T-helper 2 cell treated with Interferon-gamma antibody and Interleukin-4, amounts not matched to agents 5 μg/mL and 100 μg/mL, for 36 hours (primary cell): ENCODE measurements around the gene CX3CL1.

Source experiments
- DNase-seq: peaks from one replicate; pipeline ENCODE4 v3.0.0; 2021; ENCODE audit warnings: low spot score
- H3K27ac Mint-ChIP-seq: one replicate; pipeline ENCODE4 v1.8.0; 2021; ENCODE audit warnings: mild to moderate bottlenecking, mixed read lengths
- H3K27me3 Mint-ChIP-seq: one replicate; pipeline ENCODE4 v1.8.0; 2021; ENCODE audit warnings: low read depth, mixed read lengths
- H3K36me3 Mint-ChIP-seq: one replicate; pipeline ENCODE4 v1.8.0; 2021; ENCODE audit warnings: low read depth, mixed read lengths
- H3K4me1 Mint-ChIP-seq: one replicate; pipeline ENCODE4 v1.8.0; 2021; ENCODE audit warnings: low read depth, mixed read lengths
- H3K4me3 Mint-ChIP-seq: one replicate; pipeline ENCODE4 v1.8.0; 2022; ENCODE audit warnings: mild to moderate bottlenecking, moderate library complexity, mixed read lengths
- H3K9me3 Mint-ChIP-seq: one replicate; pipeline ENCODE4 v1.8.0; 2021; ENCODE audit warnings: mixed read lengths

The CX3CL1 gene

GRCh38 chr16:57382535-57383275 is 10.4 kb downstream of the CX3CL1 start:
- no peaks in the 10 kb centered on the region for H3K36me3 Mint-ChIP-seq
- H3K27me3 Mint-ChIP-seq, result no peaks in the 10 kb centered on the region
- H3K9me3 Mint-ChIP-seq, result no peaks in the 10 kb centered on the region
- no peak for DNase-seq
- no peak overlapping the region for H3K27ac Mint-ChIP-seq
- no peak overlapping the region for H3K4me3 Mint-ChIP-seq
- H3K4me1 Mint-ChIP-seq, result peaks cover 2% of the 10 kb centered on the region

DNA sequence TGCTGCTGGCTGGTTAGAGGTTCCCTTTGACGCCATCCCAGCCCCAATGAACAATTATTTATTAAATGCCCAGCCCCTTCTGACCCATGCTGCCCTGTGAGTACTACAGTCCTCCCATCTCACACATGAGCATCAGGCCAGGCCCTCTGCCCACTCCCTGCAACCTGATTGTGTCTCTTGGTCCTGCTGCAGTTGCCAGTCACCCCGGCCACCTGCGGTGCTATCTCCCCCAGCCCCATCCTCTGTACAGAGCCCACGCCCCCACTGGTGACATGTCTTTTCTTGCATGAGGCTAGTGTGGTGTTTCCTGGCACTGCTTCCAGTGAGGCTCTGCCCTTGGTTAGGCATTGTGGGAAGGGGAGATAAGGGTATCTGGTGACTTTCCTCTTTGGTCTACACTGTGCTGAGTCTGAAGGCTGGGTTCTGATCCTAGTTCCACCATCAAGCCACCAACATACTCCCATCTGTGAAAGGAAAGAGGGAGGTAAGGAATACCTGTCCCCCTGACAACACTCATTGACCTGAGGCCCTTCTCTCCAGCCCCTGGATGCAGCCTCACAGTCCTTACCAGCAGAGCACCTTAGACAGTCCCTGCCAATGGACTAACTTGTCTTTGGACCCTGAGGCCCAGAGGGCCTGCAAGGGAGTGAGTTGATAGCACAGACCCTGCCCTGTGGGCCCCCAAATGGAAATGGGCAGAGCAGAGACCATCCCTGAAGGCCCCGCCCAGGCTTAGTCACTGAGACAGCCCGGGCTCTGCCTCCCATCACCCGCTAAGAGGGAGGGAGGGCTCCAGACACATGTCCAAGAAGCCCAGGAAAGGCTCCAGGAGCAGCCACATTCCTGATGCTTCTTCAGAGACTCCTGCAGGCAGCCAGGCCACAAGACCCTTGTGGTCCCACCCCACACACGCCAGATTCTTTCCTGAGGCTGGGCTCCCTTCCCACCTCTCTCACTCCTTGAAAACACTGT is 11.3 kb downstream of the CX3CL1 start:
- H3K9me3 Mint-ChIP-seq, result no peaks in the 10 kb centered on the region
- no peak for DNase-seq
- H3K36me3 Mint-ChIP-seq, result no peaks in the 10 kb centered on the region
- no peak overlapping the region for H3K4me3 Mint-ChIP-seq
- peaks cover 2% of the 10 kb centered on the region for H3K4me1 Mint-ChIP-seq
- no peak overlapping the region for H3K27ac Mint-ChIP-seq
- H3K27me3 Mint-ChIP-seq, result no peaks in the 10 kb centered on the region

DNA sequence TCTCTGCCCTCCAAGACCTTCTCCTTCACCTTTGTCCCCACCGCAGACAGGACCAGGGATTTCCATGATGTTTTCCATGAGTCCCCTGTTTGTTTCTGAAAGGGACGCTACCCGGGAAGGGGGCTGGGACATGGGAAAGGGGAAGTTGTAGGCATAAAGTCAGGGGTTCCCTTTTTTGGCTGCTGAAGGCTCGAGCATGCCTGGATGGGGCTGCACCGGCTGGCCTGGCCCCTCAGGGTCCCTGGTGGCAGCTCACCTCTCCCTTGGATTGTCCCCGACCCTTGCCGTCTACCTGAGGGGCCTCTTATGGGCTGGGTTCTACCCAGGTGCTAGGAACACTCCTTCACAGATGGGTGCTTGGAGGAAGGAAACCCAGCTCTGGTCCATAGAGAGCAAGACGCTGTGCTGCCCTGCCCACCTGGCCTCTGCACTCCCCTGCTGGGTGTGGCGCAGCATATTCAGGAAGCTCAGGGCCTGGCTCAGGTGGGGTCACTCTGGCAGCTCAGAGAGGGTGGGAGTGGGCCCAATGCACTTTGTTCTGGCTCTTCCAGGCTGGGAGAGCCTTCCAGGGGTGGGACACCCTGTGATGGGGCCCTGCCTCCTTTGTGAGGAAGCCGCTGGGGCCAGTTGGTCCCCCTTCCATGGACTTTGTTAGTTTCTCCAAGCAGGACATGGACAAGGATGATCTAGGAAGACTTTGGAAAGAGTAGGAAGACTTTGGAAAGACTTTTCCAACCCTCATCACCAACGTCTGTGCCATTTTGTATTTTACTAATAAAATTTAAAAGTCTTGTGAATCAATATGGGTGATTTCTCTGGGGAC is 12.2 kb downstream of the CX3CL1 start:
- no peaks in the 10 kb centered on the region for H3K9me3 Mint-ChIP-seq
- no peak for DNase-seq
- H3K4me3 Mint-ChIP-seq, result no peak overlapping the region
- peaks cover 2% of the 10 kb centered on the region for H3K4me1 Mint-ChIP-seq
- no peaks in the 10 kb centered on the region for H3K27me3 Mint-ChIP-seq
- no peak overlapping the region for H3K27ac Mint-ChIP-seq
- no peaks in the 10 kb centered on the region for H3K36me3 Mint-ChIP-seq

- peaks cover 2% of the 10 kb centered on the region for H3K4me1 Mint-ChIP-seq
- no peaks in the 10 kb centered on the region for H3K9me3 Mint-ChIP-seq
- H3K27me3 Mint-ChIP-seq, result peaks cover 4% of the 10 kb centered on the region
- DNase-seq, result no peak
- H3K36me3 Mint-ChIP-seq, result no peaks in the 10 kb centered on the region
- no peak overlapping the region for H3K4me3 Mint-ChIP-seq
- H3K27ac Mint-ChIP-seq, result no peak overlapping the region
Measured at GRCh38 chr16:57385083-57385482, 12.8 kb downstream of the CX3CL1 start.

GRCh38 chr16:57386381-57386951 is 14.2 kb downstream of the CX3CL1 start:
- H3K27me3 Mint-ChIP-seq, result peaks cover 6% of the 10 kb centered on the region
- H3K36me3 Mint-ChIP-seq, result no peaks in the 10 kb centered on the region
- peaks cover 2% of the 10 kb centered on the region for H3K4me1 Mint-ChIP-seq
- DNase-seq, result no peak
- no peak overlapping the region for H3K27ac Mint-ChIP-seq
- H3K4me3 Mint-ChIP-seq, result no peak overlapping the region
- no peaks in the 10 kb centered on the region for H3K9me3 Mint-ChIP-seq

DNA sequence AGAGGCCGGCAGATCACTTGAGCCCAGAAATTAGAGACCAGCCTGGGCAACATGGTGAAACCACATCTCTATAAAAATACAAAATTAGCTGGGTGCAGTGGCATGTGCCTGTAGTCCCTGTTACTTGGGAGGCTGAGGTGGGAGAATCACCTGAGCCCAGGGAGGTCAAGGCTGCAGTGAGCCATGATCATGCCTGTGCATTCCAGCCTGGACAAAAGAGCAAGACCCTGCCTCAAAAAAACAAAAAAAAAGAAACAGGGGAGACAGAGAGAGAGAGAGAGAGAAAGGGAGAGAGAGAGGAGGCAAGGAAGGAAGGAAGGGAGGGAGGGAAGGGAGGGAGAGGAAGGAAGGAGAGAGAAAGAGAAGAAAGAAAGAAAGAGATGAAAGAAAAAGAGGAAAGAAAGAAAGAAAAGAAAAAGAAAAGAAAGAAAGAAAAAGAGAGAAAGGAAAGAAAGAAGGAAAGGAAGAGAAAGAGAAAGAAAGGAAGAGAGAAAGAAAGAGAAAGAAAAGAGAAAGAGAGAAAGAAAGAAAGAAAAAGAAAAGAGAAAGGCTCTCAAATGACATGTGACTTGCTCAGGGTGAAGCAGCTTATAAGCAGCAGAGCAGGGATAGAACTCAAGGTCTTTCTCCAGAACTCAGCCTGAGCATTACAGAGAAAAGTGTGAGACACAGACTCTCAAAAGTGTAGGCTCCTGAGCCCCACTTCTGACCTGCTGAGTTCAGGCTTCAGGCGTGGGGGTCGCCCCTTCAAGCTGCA is 15.5 kb downstream of the CX3CL1 start:
- H3K36me3 Mint-ChIP-seq, result no peaks in the 10 kb centered on the region
- H3K27me3 Mint-ChIP-seq, result peaks cover 6% of the 10 kb centered on the region
- no peak overlapping the region for H3K4me3 Mint-ChIP-seq
- H3K27ac Mint-ChIP-seq, result no peak overlapping the region
- peaks cover 2% of the 10 kb centered on the region for H3K4me1 Mint-ChIP-seq
- DNase-seq, result no peak
- no peaks in the 10 kb centered on the region for H3K9me3 Mint-ChIP-seq

GRCh38 chr16:57388359-57389086 is 16.2 kb downstream of the CX3CL1 start:
- no peak overlapping the region for H3K4me3 Mint-ChIP-seq
- H3K9me3 Mint-ChIP-seq, result no peaks in the 10 kb centered on the region
- no peak overlapping the region for H3K27ac Mint-ChIP-seq
- no peaks in the 10 kb centered on the region for H3K36me3 Mint-ChIP-seq
- peaks cover 6% of the 10 kb centered on the region for H3K27me3 Mint-ChIP-seq
- H3K4me1 Mint-ChIP-seq, result peaks cover 2% of the 10 kb centered on the region
- DNase-seq, result no peak

- H3K27ac Mint-ChIP-seq, result no peak overlapping the region
- peaks cover 2% of the 10 kb centered on the region for H3K4me1 Mint-ChIP-seq
- H3K27me3 Mint-ChIP-seq, result peaks cover 6% of the 10 kb centered on the region
- no peaks in the 10 kb centered on the region for H3K36me3 Mint-ChIP-seq
- no peak for DNase-seq
- no peaks in the 10 kb centered on the region for H3K9me3 Mint-ChIP-seq
- no peak overlapping the region for H3K4me3 Mint-ChIP-seq
Measured at GRCh38 chr16:57389087-57389468, 16.8 kb downstream of the CX3CL1 start.

DNA sequence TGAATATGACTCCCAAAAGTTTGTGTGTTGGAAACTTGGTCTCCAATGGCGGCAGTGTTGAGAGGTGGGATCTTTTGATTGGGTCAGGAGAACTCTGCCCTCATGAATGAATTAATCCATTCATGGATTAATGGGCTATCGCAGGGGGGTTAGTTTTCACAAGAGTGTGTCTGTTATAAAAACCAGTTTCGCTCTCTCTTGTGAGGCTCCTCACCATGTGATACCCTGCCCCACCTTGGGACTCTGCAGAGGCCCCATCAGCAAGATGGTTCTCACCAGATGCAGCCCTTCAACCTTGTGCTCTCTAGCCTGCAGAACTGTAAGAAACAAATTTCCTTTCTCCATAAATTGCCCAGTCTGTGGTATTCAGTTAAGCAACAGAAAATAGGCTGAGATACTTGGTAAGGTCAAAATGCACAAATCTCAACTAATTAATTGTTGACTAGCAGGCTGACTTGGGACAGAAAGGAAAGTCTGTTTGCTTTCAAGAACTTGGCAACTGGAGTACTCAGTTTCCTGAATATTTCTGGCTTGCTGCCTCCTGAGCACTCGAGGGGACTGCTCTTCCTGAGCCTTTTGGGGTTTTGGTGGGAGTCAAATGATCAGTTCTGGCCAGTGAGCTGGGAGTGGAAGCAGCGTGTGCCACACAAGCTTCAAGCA is 18.5 kb downstream of the CX3CL1 start:
- no peak overlapping the region for H3K27ac Mint-ChIP-seq

DNA sequence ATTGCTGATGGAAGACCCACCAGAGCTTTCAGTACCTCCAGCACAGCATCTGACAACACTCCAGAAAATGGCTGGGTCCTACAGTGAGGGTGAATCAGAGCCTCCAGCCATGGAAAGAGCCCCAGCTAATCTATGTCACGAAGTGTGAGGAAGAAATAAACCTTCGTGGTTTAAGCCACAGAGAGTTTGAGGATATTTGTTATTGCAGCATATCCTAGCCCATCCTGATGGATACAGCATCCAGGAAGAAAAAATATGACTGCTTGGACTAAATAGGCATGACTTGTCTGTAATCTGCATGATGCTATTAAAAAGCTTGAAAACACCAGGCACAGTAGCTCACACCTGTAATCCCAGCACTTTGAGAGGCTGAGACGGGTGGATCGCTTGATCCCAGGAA is 19.0 kb downstream of the CX3CL1 start:
- no peak for DNase-seq
- Mint-ChIP-seq H3K4me3 (no peak overlapping the region), H3K27ac (no peak overlapping the region), H3K4me1 (peaks cover 2% of the 10 kb centered on the region), H3K36me3 (no peaks in the 10 kb centered on the region), H3K9me3 (no peaks in the 10 kb centered on the region), H3K27me3 (peaks cover 6% of the 10 kb centered on the region)

More for the DNA sequence above, 18.5 kb downstream of the CX3CL1 start:
- Mint-ChIP-seq H3K4me3 (no peak overlapping the region), H3K27me3 (peaks cover 6% of the 10 kb centered on the region), H3K4me1 (peaks cover 2% of the 10 kb centered on the region), H3K9me3 (no peaks in the 10 kb centered on the region), H3K36me3 (no peaks in the 10 kb centered on the region)
- DNase-seq, result no peak

DNA sequence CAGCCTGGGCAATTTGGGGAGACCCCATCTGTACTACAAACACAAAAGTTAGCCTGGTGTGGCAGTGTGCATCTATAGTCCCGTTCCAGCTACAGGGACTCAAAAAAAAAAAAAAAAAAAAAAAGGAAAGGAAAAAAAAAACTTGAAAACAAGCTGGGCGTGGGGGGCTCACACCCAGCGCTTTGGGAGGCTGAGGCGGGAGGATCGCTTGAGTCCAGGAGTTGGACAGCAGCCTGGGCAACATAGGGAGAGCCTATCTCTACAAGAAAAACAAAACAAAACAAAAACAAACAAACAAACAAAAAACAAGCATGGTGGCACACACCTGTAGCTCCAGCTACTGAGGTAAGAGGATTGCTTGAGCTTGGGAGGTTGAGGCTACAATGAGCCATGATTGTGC is 19.4 kb downstream of the CX3CL1 start:
- Mint-ChIP-seq H3K4me1 (peaks cover 2% of the 10 kb centered on the region), H3K4me3 (no peak overlapping the region), H3K36me3 (no peaks in the 10 kb centered on the region), H3K9me3 (no peaks in the 10 kb centered on the region), H3K27ac (no peak overlapping the region), H3K27me3 (peaks cover 6% of the 10 kb centered on the region)
- no peak for DNase-seq

- Mint-ChIP-seq H3K27me3 (peaks cover 6% of the 10 kb centered on the region), H3K4me3 (no peak overlapping the region), H3K27ac (no peak overlapping the region), H3K9me3 (no peaks in the 10 kb centered on the region), H3K4me1 (peaks cover 2% of the 10 kb centered on the region), H3K36me3 (no peaks in the 10 kb centered on the region)
- DNase-seq, result no peak
Measured at GRCh38 chr16:57392694-57393093, 20.4 kb downstream of the CX3CL1 start.
